H9 (cell line): Measurements from ENCODE around the gene EPPIN. TPM values are rescaled to one million over a fixed set of nuclear protein-coding genes. Genes with fewer than 3 reads are reported as not detected.

Experiments used
- DNase-seq: peaks from one replicate; pipeline ENCODE4 v3.0.0-alpha.2; 2017
- H2AFZ ChIP-seq: one replicate; pipeline ENCODE4 v1.6.1; 2013; ENCODE audit warnings: mild to moderate bottlenecking, low read length, control low read depth, moderate library complexity
- H2AK5ac ChIP-seq: 2 replicates; pipeline ENCODE4 v1.6.1; 2013; ENCODE audit warnings: low read length, control low read depth, mixed read lengths; ENCODE audit not compliant: insufficient read length
- H2BK120ac ChIP-seq: one replicate; pipeline ENCODE4 v1.6.1; 2013; ENCODE audit warnings: low read depth, mild to moderate bottlenecking, low read length, control low read depth, inconsistent platforms; ENCODE audit not compliant: poor library complexity, severe bottlenecking
- H2BK12ac ChIP-seq: 2 replicates; pipeline ENCODE4 v1.6.1; 2013; ENCODE audit warnings: low read length, control low read depth, mixed read lengths, low read depth; ENCODE audit not compliant: insufficient read length
- H2BK15ac ChIP-seq: 2 replicates; pipeline ENCODE4 v1.6.1; 2013; ENCODE audit warnings: low read depth, low read length, control low read depth
- H2BK20ac ChIP-seq: one replicate; pipeline ENCODE4 v1.6.1; 2013; ENCODE audit warnings: low read depth, mild to moderate bottlenecking, low read length, control low read depth, inconsistent platforms; ENCODE audit not compliant: poor library complexity, severe bottlenecking
- H2BK5ac ChIP-seq: 2 replicates; pipeline ENCODE4 v1.6.1; 2013; ENCODE audit warnings: low read length, control low read depth, mixed read lengths; ENCODE audit not compliant: insufficient read length
- H3K14ac ChIP-seq: 2 replicates; pipeline ENCODE4 v1.6.1; 2013; ENCODE audit warnings: low read length, control low read depth; ENCODE audit not compliant: insufficient read depth
- H3K18ac ChIP-seq: 2 replicates; pipeline ENCODE4 v1.6.1; 2013; ENCODE audit warnings: low read depth, mild to moderate bottlenecking, mixed read lengths, low read length, control low read depth; ENCODE audit not compliant: insufficient read length
- H3K23ac ChIP-seq: 2 replicates; pipeline ENCODE4 v1.6.1; 2013; ENCODE audit warnings: low read length, control low read depth, mixed read lengths, low read depth; ENCODE audit not compliant: insufficient read length
- H3K23me2 ChIP-seq: 2 replicates; pipeline ENCODE4 v1.6.1; 2013; ENCODE audit warnings: low read depth, mild to moderate bottlenecking, mixed read lengths, low read length, control low read depth; ENCODE audit not compliant: insufficient read length, poor library complexity, severe bottlenecking
- H3K27ac ChIP-seq: 2 replicates; pipeline ENCODE4 v1.5.1; 2013; ENCODE audit warnings: low read length, control low read depth, mixed read lengths, low read depth; ENCODE audit not compliant: insufficient read length
- H3K27me3 ChIP-seq: 2 replicates; pipeline ENCODE4 v1.6.1; 2013; ENCODE audit warnings: low read length, control low read depth, inconsistent platforms; ENCODE audit not compliant: insufficient read depth
- H3K4ac ChIP-seq: 2 replicates; pipeline ENCODE4 v1.6.1; 2013; ENCODE audit warnings: low read depth, mild to moderate bottlenecking, control low read depth, inconsistent platforms, low read length, moderate library complexity
- H3K4me1 ChIP-seq: 2 replicates; pipeline ENCODE4 v1.6.1; 2013; ENCODE audit warnings: low read length, control low read depth, inconsistent platforms; ENCODE audit not compliant: insufficient read depth
- H3K4me2 ChIP-seq: 2 replicates; pipeline ENCODE4 v1.6.1; 2013; ENCODE audit warnings: low read length, control low read depth, mixed read lengths; ENCODE audit not compliant: insufficient read length, insufficient read depth
- H3K56ac ChIP-seq: 2 replicates; pipeline ENCODE4 v1.6.1; 2013; ENCODE audit warnings: low read depth, mild to moderate bottlenecking, mixed read lengths, low read length, control low read depth; ENCODE audit not compliant: insufficient read length
- H3K79me1 ChIP-seq: 2 replicates; pipeline ENCODE4 v1.6.1; 2013; ENCODE audit warnings: low read depth, mild to moderate bottlenecking, moderate library complexity, low read length, control low read depth, inconsistent platforms; ENCODE audit not compliant: insufficient read depth, poor library complexity, severe bottlenecking
- H3K79me2 ChIP-seq: 2 replicates; pipeline ENCODE4 v1.6.1; 2013; ENCODE audit warnings: low read length, control low read depth, inconsistent platforms; ENCODE audit not compliant: insufficient read depth
- H3K9ac ChIP-seq: 2 replicates; pipeline ENCODE4 v1.6.1; 2013; ENCODE audit warnings: low read length, control low read depth, mixed read lengths; ENCODE audit not compliant: insufficient read length; ENCODE audit errors: extremely low read depth
- H3K9me3 ChIP-seq: one replicate; pipeline ENCODE4 v1.6.1; 2013; ENCODE audit warnings: low read depth, low read length, inconsistent platforms; ENCODE audit not compliant: control insufficient read depth
- H3T11ph ChIP-seq: one replicate; pipeline ENCODE4 v1.6.1; 2013; ENCODE audit warnings: mild to moderate bottlenecking, low read length, control low read depth, inconsistent platforms
- H4K20me1 ChIP-seq: one replicate; pipeline ENCODE4 v1.6.1; 2013; ENCODE audit not compliant: control insufficient read depth, insufficient read length, insufficient read depth
- H4K5ac ChIP-seq: 2 replicates; pipeline ENCODE4 v1.6.1; 2013; ENCODE audit warnings: low read depth, mild to moderate bottlenecking, mixed read lengths, low read length, control low read depth; ENCODE audit not compliant: insufficient read length
- H4K8ac ChIP-seq: replicated peaks from 2 replicates; pipeline ENCODE4 v1.6.1; 2013; ENCODE audit warnings: low read length, control low read depth, mixed read lengths, low read depth; ENCODE audit not compliant: insufficient read length
- H4K91ac ChIP-seq: 2 replicates; pipeline ENCODE4 v1.6.1; 2013; ENCODE audit warnings: low read depth, mild to moderate bottlenecking, moderate library complexity, mixed read lengths, low read length, control low read depth; ENCODE audit not compliant: insufficient read length
- H3K27ac Mint-ChIP-seq, 3 experiments: 2 replicates in 2 of 3; 3 replicates in 1 of 3; pipeline ENCODE4 v1.8.0; 2020 to 2021; ENCODE audit warnings: mixed read lengths in 3 of 3, mild to moderate bottlenecking in 1 of 3, moderate library complexity in 1 of 3
- H3K27me3 Mint-ChIP-seq: 2 replicates; pipeline ENCODE4 v1.8.0; 2021; ENCODE audit warnings: low read depth, mild to moderate bottlenecking, moderate library complexity, mixed read lengths
- H3K36me3 Mint-ChIP-seq, 3 experiments: 2 replicates in 2 of 3; 3 replicates in 1 of 3; pipeline ENCODE4 v1.8.0; 2020 to 2021; ENCODE audit warnings: low read depth in 3 of 3, mixed read lengths in 3 of 3; ENCODE audit not compliant: insufficient read depth in 1 of 3
- H3K4me1 Mint-ChIP-seq, 2 experiments: 2 replicates each; pipeline ENCODE4 v1.8.0; 2020; ENCODE audit warnings: mixed read lengths in 2 of 2
- H3K4me3 Mint-ChIP-seq, 2 experiments: 2 replicates in 1 of 2; 3 replicates in 1 of 2; pipeline ENCODE4 v1.8.0; 2020 to 2021; ENCODE audit warnings: mild to moderate bottlenecking in 2 of 2, mixed read lengths in 2 of 2, moderate library complexity in 1 of 2
- H3K9me3 Mint-ChIP-seq, 2 experiments: 2 replicates in 1 of 2; 3 replicates in 1 of 2; pipeline ENCODE4 v1.8.0; 2020; ENCODE audit warnings: mild to moderate bottlenecking in 2 of 2, mixed read lengths in 2 of 2, moderate library complexity in 1 of 2
- CTCF ChIP-seq: fragments of 200-600 bp; sonication (generic); conservative IDR thresholded peaks from 3 replicates; pipeline ENCODE4 v1.8.0; 2021; ENCODE audit warnings: antibody characterized with exemption, mild to moderate bottlenecking
- WGBS: extraction: QIAGEN DNeasy Blood & Tissue Kit; methylation state at CpG from one replicate; pipeline ENCODE4 v1.1.7; 2013; ENCODE audit warnings: missing lambda C conversion rate, low lambda C conversion rate, mixed read lengths; ENCODE audit not compliant: insufficient read length; ENCODE audit errors: extremely low coverage; 5-methylcytosine and 5-hydroxymethylcytosine counted together
- total RNA-seq: library from RNA; stranded (reverse); gene quantifications from 2 replicates; pipeline ENCODE4 v1.2.1, GENCODE V29; 2021

EPPIN gene
- total RNA-seq, 1 experiment from 2014 or later: not detected

GRCh38 chr20:45545351-45545750, 1.9 kb downstream of the EPPIN start:
- H2AK5ac ChIP-seq: no peak overlapping the region

More at GRCh38 chr20:45545351-45545750, 1.9 kb downstream of the EPPIN start:
- Histone ChIP-seq H4K8ac (no peak overlapping the region), H3K18ac (no peak overlapping the region), H3K9me3 (no peaks in the 10 kb centered on the region), H3K79me1 (no peaks in the 10 kb centered on the region), H2BK15ac (no peak overlapping the region), H3K4me2 (no peak overlapping the region), H2AFZ (no peak overlapping the region), H3T11ph (no peak overlapping the region), H3K27ac (no peak overlapping the region), H3K9ac (no peak overlapping the region), H3K79me2 (no peaks in the 10 kb centered on the region), H2BK20ac (no peak overlapping the region), H3K23me2 (no peaks in the 10 kb centered on the region), H4K91ac (no peak overlapping the region), H2BK5ac (no peak overlapping the region), H4K5ac (no peak overlapping the region), H2BK120ac (no peak overlapping the region), H3K56ac (no peak overlapping the region), H3K27me3 (no peaks in the 10 kb centered on the region), H3K14ac (no peak overlapping the region), H3K4me1 (no peaks in the 10 kb centered on the region), H2BK12ac (no peak overlapping the region), H3K4ac (no peak overlapping the region), H3K23ac (no peak overlapping the region), H4K20me1 (no peaks in the 10 kb centered on the region)
- Mint-ChIP-seq H3K9me3 (peaks cover 0 to 5% of the 10 kb centered on the region in 2 experiments; a peak in 2 of 5 replicates), H3K27ac (no peak overlapping the region), H3K4me1 (peaks cover 2 to 8% of the 10 kb centered on the region in 2 experiments; a peak in 2 of 4 replicates), H3K4me3 (no peak overlapping the region), H3K27me3 (peaks cover 2% of the 10 kb centered on the region), H3K36me3 (0 out of 7 replicates have a peak, but pooled peaks cover 0 to 2% (median 0%) of the 10 kb centered on the region in 3 experiments)
- no peak for DNase-seq
- no CpG with 5 or more reads among the region's 3 CpGs for WGBS
- no peak for TF ChIP-seq CTCF
